GM21390 (cell line): ENCODE results near the gene ARMH3.

Experiments used
- ATAC-seq: cut with Tn5 transposase; IDR thresholded peaks from one replicate; pipeline ENCODE4 v1.9.1; 2021; ENCODE audit not compliant: unreplicated experiment

ARMH3 gene

DNA sequence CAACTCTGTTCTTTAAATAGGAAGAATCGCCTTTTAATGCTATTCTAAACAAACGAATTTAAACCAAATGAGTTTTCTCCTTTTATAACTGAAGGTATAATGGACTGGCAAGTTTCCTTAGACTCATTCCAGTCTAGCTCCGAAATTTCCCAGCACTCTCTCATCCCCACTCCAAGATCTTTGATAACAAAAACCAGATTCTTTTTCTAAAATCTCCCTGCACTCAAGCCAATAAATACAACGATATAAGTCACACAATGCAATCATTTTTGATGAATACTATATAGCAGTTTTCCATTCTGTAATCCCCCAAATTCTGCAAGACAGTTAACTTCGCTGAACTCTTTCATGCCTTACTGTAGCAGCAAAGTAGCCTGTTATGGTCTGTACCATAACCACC lies 239.6 kb downstream of the ARMH3 start:
- no peak for ATAC-seq

DNA sequence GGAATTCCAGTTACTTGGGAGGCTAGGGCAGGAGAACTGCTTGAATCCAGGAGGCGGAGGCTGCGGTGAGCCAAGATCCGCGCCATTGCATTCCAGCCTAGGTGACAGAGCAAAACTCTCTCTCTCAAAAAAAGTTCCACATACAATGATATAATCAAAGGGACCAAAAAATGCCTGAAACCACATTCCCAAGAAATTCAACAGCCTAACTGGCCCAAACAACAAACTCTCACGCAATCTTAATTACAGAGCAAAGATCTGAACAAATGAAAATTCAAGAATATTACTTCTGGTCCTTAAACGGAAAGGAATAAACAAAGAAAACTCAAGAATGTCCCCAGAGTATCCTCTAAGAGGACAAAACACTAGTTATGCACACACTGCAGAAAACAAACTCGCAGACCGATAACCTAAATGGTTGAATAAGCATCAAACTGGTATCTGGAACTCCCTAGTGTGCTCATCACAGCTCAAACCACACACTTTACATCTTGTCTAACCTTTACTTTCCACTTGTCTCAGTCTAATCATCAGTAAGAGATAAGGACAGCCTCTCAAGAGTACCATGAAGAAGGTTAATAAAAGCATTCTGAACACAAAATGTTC lies 241.4 kb downstream of the ARMH3 start:
- no peak for ATAC-seq

DNA sequence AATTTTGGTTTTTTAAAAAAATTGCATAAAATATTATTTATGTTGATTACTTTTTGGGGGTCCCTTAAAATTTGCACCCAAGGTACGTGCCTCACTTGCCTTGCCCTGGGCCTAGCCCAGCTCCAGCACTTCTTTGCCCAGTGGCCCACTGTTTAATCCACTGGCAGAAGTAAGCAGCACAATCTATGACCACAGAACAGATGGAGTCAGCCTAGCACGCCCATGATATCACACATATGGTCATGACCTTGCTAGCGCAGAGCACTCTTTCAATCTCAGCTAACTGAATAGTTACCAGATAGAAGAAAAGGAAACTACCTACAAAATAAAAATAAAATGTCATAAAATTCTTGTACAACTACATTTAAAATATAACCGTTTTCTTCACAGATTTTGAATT lies 243.4 kb downstream of the ARMH3 start:
- ATAC-seq, result no peak

DNA sequence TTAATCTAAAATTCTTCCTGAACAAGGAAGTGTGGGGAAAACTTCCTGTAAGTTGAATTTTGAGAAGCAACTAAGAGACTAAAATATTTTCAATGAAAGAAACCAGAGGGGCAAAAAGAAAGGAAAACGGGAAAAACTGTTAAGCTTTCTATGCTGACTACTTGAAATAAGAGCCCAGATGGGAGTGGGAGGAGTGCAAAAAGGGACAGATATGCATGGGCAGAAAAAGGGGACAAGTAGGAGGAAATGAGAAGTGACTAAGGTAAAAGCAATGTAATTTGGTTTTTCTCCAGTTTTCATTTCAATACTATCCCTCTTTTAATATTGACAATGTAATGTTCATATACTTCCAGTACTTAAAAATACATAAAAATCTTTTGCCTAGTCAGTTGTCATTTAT lies 248.8 kb downstream of the ARMH3 start:
- ATAC-seq, result no peak

DNA sequence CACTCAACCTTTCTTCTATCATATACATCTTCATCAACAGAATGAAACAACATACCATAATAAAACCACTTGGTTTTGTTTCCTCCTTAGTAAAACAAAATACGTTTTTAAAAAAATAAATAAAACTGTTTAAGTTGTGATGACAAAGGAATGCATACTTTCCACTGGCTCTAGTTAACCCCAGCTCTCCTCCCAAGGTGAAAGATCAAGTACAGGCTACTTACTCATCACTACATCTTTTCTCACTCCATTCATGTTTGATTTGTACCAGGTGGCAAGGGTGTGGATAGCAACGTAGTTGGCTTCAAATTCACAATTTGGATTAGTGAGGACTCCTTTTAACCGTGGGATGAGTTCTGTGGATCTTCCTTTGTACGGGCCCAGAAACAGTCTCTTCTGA lies 252.5 kb downstream of the ARMH3 start:
- no peak for ATAC-seq

DNA sequence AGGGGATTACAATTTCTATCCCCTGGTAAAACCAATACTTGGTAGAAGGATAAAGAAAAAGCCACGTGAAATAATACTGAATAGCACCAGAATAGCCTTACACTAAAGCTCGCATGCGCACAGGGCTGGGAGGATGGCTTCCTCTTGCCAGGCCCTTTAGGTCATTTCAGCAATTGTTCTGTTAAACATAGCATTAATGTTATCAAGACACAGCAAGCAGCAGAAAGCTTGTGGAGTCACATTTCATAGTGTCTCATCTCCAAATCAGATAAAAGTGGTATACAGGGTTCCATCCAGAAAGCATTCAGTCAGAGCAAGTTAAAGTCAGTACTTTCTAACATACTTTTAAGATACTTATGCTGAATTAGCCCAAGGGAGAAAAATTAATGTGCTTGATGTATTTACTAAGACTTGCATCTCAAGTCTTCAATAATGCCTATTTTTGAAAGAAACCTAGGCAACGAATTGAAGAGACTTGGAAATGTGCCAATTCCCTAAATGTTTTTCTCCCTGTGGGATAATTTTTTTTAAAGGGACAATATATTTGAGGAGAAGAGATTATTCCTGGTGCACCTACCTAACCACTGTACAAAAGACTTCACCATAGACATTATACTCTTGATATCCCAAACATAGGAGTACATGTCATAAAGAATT lies 258.4 kb downstream of the ARMH3 start:
- no peak for ATAC-seq
